ENCODE data around the gene PPP2R2B.

PPP2R2B gene

DNA sequence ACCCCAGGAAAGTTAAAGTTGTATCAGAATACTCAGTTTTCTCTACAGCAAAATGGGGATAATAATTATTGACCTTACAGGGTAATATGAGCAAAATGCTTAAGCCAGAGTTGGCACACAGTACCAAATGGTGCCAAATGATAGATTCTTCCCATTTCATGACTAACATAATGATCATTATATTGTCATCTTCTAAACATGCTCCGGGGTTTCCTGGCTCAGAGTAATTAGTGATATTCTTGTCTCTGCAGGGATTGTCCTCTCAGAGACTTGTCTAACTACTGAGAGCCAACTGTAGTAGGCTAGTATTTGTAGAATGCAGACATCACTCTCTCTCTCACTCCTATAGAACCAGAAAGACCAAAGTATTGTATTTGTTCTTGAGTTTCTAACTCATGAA lies 25.2 kb upstream of the PPP2R2B start:
- Histone ChIP-seq H3K27me3 (ENCODE audit: low read depth, low read length) (no peaks in the 10 kb centered on the region), H3K4me1 (ENCODE audit: control insufficient read depth in 1 of 2, insufficient read depth in 2 of 2, low read length in 2 of 2) (no peaks in the 10 kb centered on the region), H3K27ac (ENCODE audit: low read length) (no peak overlapping the region), H3K9me3 (ENCODE audit: control insufficient read depth in 1 of 2, low read length in 2 of 2) (no peaks in the 10 kb centered on the region), H3K4me3 (ENCODE audit: low read depth in 1 of 2, low read length in 2 of 2) (no peak overlapping the region), H3K36me3 (ENCODE audit: control insufficient read depth in 1 of 2, insufficient read depth in 2 of 2, low read length in 2 of 2) (no peaks in the 10 kb centered on the region)

DNA sequence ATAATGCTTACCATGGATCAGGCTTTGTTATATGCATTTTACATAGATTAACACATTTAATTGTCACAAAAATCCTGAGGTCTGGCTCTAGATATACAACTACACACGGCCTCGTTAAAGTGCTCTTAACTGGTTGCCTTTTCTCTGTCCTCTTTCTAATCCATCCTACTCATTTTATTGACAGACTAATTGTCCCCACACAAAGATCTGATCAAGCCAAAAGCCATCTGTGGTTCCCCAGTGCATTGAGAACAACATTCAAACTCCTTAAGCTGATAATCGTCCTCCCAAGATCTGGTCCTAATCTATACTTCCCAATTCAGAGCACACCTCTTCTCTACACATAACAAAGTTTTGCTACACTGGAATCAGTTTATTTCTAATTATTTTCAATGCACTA lies 23.9 kb upstream of the PPP2R2B start:
- Histone ChIP-seq H3K4me3 (ENCODE audit: low read depth in 1 of 2, low read length in 2 of 2) (no peak overlapping the region), H3K9me3 (ENCODE audit: control insufficient read depth in 1 of 2, low read length in 2 of 2) (no peaks in the 10 kb centered on the region), H3K27me3 (ENCODE audit: low read depth, low read length) (no peaks in the 10 kb centered on the region), H3K27ac (ENCODE audit: low read length) (no peak overlapping the region), H3K4me1 (ENCODE audit: control insufficient read depth in 1 of 2, insufficient read depth in 2 of 2, low read length in 2 of 2) (no peaks in the 10 kb centered on the region), H3K36me3 (ENCODE audit: control insufficient read depth in 1 of 2, insufficient read depth in 2 of 2, low read length in 2 of 2) (no peaks in the 10 kb centered on the region)

DNA sequence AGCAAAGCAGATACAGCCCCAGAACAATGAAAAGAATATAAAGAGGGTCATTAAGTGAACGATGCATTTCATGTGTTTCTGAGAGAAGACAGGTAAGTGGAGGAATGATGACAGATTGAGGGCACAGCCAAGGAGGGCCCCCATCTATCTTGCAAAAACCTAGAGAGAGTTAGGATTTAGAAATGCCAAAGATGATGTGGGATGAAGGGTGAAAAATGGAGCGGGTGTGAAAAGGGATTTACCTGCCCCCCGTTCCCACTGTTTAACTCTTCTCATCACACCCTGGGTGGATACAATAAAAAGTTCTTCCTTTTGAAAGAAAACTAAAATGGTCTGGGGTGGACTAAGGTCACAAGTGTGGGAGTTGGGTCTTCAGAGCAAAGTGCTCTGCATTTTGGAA lies 18.5 kb upstream of the PPP2R2B start:
- H3K4me1 ChIP-seq (ENCODE audit: control insufficient read depth in 1 of 2, insufficient read depth in 2 of 2, low read length in 2 of 2): no peaks in the 10 kb centered on the region
- no peaks in the 10 kb centered on the region for H3K27me3 ChIP-seq (ENCODE audit: low read depth, low read length)
- H3K4me3 ChIP-seq (ENCODE audit: low read depth in 1 of 2, low read length in 2 of 2): no peak overlapping the region
- H3K36me3 ChIP-seq (ENCODE audit: control insufficient read depth in 1 of 2, insufficient read depth in 2 of 2, low read length in 2 of 2): no peaks in the 10 kb centered on the region
- no peak overlapping the region for H3K27ac ChIP-seq (ENCODE audit: low read length)
- H3K9me3 ChIP-seq (ENCODE audit: control insufficient read depth in 1 of 2, low read length in 2 of 2): no peaks in the 10 kb centered on the region

DNA sequence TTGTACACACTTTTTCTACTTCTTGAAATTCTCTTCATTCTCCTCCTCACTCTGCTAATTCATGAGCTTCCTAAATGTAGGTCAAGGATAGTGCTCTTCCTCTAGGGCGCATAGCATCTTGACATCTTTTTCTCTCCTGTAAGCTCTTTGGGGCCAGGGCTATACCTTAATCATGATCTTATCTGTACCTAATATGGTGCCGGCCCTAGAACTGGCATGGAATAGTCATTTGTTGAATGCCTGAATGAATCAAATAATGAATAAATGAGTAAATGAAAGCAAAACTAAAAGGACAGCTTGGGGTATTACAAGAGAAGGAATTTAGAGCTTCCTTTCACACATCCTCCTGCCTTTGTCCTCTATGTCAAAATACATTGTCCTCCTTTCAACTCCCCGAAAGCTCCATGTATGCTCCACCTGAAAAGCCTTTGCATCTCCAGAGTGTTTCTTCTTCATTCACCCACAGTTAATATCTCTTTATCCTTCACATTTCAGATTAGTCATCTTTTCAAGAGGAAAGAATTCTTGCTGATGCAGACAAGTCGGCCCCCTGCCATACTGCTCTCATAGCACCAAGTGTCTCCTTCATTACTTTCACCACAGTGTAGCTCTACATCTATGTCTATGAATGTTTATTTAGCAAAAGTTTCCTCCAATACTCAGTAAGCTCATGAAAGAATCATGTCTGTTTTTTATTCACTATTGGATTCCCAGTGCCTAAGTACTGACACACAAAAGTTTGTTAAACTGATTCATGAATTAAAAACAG lies 16.4 kb upstream of the PPP2R2B start:
- Histone ChIP-seq H3K27ac (ENCODE audit: low read length) (no peak overlapping the region), H3K36me3 (ENCODE audit: control insufficient read depth in 1 of 2, insufficient read depth in 2 of 2, low read length in 2 of 2) (no peaks in the 10 kb centered on the region), H3K4me1 (ENCODE audit: control insufficient read depth in 1 of 2, insufficient read depth in 2 of 2, low read length in 2 of 2) (no peaks in the 10 kb centered on the region), H3K9me3 (ENCODE audit: control insufficient read depth in 1 of 2, low read length in 2 of 2) (no peaks in the 10 kb centered on the region), H3K4me3 (ENCODE audit: low read depth in 1 of 2, low read length in 2 of 2) (no peak overlapping the region), H3K27me3 (ENCODE audit: low read depth, low read length) (no peaks in the 10 kb centered on the region)

DNA sequence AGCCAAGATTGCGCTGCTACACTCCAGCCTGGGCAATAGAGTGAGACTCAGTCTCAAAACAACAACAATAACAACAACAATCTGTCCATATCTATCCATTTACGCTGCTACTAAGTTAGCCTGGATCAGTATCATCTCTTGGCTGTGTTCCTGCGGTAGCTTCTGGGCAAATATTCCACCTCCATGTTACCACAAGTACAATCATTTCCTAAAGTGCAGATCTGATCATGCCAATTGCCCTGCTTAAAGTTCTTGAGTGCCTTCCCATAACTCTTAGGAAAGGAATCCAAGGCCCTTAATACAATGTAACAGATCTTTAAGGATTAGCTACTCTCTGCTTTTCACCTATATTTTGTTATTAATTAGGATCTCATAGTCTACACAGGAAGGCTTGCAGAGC lies 15.4 kb upstream of the PPP2R2B start:
- H3K36me3 ChIP-seq (ENCODE audit: control insufficient read depth in 1 of 2, insufficient read depth in 2 of 2, low read length in 2 of 2): no peaks in the 10 kb centered on the region

DNA sequence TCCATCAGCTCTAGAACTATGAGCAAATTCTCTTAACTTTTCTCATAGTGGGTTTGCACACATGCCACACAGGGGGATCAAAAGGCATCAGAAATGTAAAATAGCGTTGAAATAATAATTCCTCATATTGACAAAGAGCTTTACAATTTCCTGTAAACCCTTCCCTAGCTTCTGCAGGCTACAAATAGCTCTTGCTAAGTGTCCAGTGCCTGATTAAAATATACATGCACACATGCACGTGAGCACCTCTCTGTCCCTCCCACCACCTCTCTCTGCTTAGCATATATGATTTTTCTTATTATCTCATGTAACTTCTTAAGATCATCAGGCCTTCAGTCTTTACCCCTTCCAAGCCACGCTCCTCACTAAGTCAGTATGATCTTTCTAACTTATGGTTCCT lies 13.7 kb upstream of the PPP2R2B start:
- Histone ChIP-seq H3K27ac (ENCODE audit: low read length) (no peak overlapping the region), H3K4me3 (ENCODE audit: low read depth in 1 of 2, low read length in 2 of 2) (no peak overlapping the region), H3K27me3 (ENCODE audit: low read depth, low read length) (no peaks in the 10 kb centered on the region), H3K4me1 (ENCODE audit: control insufficient read depth in 1 of 2, insufficient read depth in 2 of 2, low read length in 2 of 2) (no peaks in the 10 kb centered on the region), H3K9me3 (ENCODE audit: control insufficient read depth in 1 of 2, low read length in 2 of 2) (no peaks in the 10 kb centered on the region), H3K36me3 (ENCODE audit: control insufficient read depth in 1 of 2, insufficient read depth in 2 of 2, low read length in 2 of 2) (no peaks in the 10 kb centered on the region)

More for the DNA sequence above, 15.4 kb upstream of the PPP2R2B start:
- Histone ChIP-seq H3K9me3 (ENCODE audit: control insufficient read depth in 1 of 2, low read length in 2 of 2) (no peaks in the 10 kb centered on the region), H3K27me3 (ENCODE audit: low read depth, low read length) (no peaks in the 10 kb centered on the region), H3K4me1 (ENCODE audit: control insufficient read depth in 1 of 2, insufficient read depth in 2 of 2, low read length in 2 of 2) (no peaks in the 10 kb centered on the region), H3K4me3 (ENCODE audit: low read depth in 1 of 2, low read length in 2 of 2) (no peak overlapping the region), H3K27ac (ENCODE audit: low read length) (no peak overlapping the region)

DNA sequence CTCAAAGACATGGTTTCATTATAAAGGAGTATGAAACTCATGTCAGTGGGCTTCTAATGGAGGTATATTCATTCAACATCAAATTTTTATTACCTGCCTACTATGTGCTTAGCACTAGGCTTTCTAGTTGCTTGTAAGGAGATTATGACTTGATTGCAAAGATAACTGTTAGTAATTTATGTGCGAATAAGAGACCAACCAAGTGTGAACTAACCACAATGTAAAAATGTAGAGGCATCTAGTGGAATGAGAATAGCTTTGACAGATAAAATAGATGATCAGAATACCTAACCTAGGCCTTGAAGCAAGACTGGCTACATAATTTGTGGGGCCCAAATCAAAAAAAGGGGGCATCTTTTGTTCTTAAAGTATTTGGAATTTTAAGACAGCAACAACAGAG lies 13.0 kb upstream of the PPP2R2B start:
- no peak overlapping the region for H3K4me3 ChIP-seq (ENCODE audit: low read depth in 1 of 2, low read length in 2 of 2)
- H3K4me1 ChIP-seq (ENCODE audit: control insufficient read depth in 1 of 2, insufficient read depth in 2 of 2, low read length in 2 of 2): no peaks in the 10 kb centered on the region
- H3K36me3 ChIP-seq (ENCODE audit: control insufficient read depth in 1 of 2, insufficient read depth in 2 of 2, low read length in 2 of 2): no peaks in the 10 kb centered on the region
- no peak overlapping the region for H3K27ac ChIP-seq (ENCODE audit: low read length)
- no peaks in the 10 kb centered on the region for H3K9me3 ChIP-seq (ENCODE audit: control insufficient read depth in 1 of 2, low read length in 2 of 2)
- H3K27me3 ChIP-seq (ENCODE audit: low read depth, low read length): no peaks in the 10 kb centered on the region

DNA sequence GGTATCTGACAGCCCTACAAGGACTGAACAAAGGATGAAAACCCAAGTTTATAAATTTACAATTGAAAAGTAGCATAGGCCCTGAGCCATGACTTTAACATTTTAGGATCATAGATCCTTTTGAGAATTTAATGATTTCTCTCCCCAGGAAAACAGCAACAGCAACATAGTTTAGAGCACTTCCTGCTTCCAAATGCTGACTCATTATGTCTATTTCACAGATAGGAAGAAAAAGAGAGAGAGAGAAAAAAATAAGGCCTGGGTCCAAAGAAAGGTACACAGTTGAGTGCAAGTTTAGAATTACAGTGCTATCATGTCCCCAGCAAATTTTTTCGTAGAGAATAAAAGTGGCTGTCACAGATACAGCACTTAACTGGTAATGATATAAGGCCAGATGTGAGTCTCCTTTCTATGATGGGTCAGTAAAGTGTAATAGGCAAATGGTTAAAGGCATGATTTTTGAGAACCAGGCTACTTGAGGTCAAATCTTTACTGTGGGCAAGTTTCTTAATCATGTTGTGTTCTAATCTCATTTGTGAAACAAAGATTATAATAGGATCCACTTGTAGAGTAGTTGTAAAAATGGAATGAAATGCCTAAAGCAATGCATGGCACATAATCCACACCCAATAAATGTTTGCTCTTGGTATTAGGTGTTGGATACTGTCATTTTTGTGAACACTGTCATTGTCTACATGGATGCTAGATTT lies 12.3 kb upstream of the PPP2R2B start:
- Histone ChIP-seq H3K9me3 (ENCODE audit: control insufficient read depth in 1 of 2, low read length in 2 of 2) (no peaks in the 10 kb centered on the region), H3K27me3 (ENCODE audit: low read depth, low read length) (no peaks in the 10 kb centered on the region), H3K27ac (ENCODE audit: low read length) (no peak overlapping the region), H3K36me3 (ENCODE audit: control insufficient read depth in 1 of 2, insufficient read depth in 2 of 2, low read length in 2 of 2) (no peaks in the 10 kb centered on the region), H3K4me3 (ENCODE audit: low read depth in 1 of 2, low read length in 2 of 2) (no peak overlapping the region), H3K4me1 (ENCODE audit: control insufficient read depth in 1 of 2, insufficient read depth in 2 of 2, low read length in 2 of 2) (no peaks in the 10 kb centered on the region)

DNA sequence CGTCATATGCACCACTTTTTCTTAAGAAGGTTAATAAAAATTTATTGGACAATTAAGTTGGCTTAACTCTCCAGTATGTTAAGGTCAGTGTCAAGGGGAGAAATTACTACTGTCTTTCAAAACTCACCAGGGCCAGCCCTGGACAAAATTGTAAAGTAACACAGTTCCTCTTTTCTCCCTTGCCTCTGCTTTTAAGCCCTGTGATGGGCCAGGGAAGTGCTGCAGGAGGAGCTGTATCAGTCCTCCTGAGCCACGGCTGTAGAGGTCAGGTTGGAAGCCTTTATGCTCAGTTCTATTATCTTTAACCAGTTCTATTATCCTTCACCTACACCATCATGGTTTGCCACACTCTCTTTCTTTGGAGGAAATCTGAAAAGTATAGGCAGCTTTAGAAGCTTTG lies 11.5 kb upstream of the PPP2R2B start:
- H3K27me3 ChIP-seq (ENCODE audit: low read depth, low read length): no peaks in the 10 kb centered on the region
- H3K4me1 ChIP-seq (ENCODE audit: control insufficient read depth in 1 of 2, insufficient read depth in 2 of 2, low read length in 2 of 2): no peaks in the 10 kb centered on the region
- no peaks in the 10 kb centered on the region for H3K9me3 ChIP-seq (ENCODE audit: control insufficient read depth in 1 of 2, low read length in 2 of 2)
- no peaks in the 10 kb centered on the region for H3K36me3 ChIP-seq (ENCODE audit: control insufficient read depth in 1 of 2, insufficient read depth in 2 of 2, low read length in 2 of 2)
- H3K4me3 ChIP-seq (ENCODE audit: low read depth in 1 of 2, low read length in 2 of 2): no peak overlapping the region
- no peak overlapping the region for H3K27ac ChIP-seq (ENCODE audit: low read length)

DNA sequence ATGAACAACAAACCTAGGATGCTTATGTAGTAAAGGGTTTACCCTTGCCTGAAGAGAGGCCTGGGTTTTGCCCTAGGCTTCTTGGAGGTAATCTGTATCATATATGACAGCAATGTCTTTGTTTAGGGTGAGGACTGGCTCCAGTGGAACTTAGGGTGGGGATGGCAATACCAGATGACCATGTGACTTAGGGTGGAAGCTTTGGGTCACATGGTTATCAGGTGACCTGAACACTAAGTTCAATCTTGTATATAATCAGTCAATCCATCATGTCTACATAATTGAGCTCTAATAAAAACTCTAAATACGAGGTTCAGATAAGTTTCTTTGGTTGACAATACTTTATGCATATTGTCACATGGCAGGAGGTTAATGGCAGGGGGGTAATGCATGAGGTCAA lies 10.6 kb upstream of the PPP2R2B start:
- H3K4me1 ChIP-seq (ENCODE audit: control insufficient read depth in 1 of 2, insufficient read depth in 2 of 2, low read length in 2 of 2): no peaks in the 10 kb centered on the region
- H3K27me3 ChIP-seq (ENCODE audit: low read depth, low read length): no peaks in the 10 kb centered on the region
- H3K36me3 ChIP-seq (ENCODE audit: control insufficient read depth in 1 of 2, insufficient read depth in 2 of 2, low read length in 2 of 2): no peaks in the 10 kb centered on the region
- H3K9me3 ChIP-seq (ENCODE audit: control insufficient read depth in 1 of 2, low read length in 2 of 2): no peaks in the 10 kb centered on the region
- no peak overlapping the region for H3K27ac ChIP-seq (ENCODE audit: low read length)
- H3K4me3 ChIP-seq (ENCODE audit: low read depth in 1 of 2, low read length in 2 of 2): no peak overlapping the region

DNA sequence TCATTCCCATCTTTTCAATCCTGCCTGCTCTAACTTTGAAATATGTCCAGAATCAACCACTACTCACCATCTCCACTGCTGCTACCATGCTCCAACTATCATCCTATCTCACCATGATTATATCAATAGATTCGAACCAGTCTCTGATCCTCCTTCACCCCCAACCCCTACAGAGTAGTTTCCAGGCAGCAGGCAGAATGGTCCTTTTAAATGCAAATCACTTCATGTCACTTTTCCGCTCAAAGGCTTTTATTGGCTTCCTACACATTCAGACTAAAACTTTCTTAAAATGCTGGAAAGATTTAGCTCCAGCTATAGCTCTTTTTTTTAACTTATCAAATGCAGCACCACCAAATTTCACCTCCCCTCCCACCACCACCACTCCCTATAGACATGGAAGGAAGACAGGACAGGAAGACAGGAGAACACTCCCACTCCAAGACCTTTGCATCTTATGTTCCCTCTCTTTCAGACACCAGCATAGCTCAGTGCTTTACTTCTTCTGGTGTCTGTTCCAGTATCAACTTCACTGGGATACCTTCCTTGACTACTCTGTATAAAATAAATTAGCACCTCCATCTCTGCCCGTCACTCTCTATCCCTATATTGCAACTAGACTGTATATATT lies 9.9 kb upstream of the PPP2R2B start:
- no peaks in the 10 kb centered on the region for H3K27me3 ChIP-seq (ENCODE audit: low read depth, low read length)
- H3K4me1 ChIP-seq (ENCODE audit: control insufficient read depth in 1 of 2, insufficient read depth in 2 of 2, low read length in 2 of 2): no peaks in the 10 kb centered on the region
- no peak overlapping the region for H3K27ac ChIP-seq (ENCODE audit: low read length)
- no peaks in the 10 kb centered on the region for H3K9me3 ChIP-seq (ENCODE audit: control insufficient read depth in 1 of 2, low read length in 2 of 2)
- H3K36me3 ChIP-seq (ENCODE audit: control insufficient read depth in 1 of 2, insufficient read depth in 2 of 2, low read length in 2 of 2): no peaks in the 10 kb centered on the region
- H3K4me3 ChIP-seq (ENCODE audit: low read depth in 1 of 2, low read length in 2 of 2): no peak overlapping the region

Data from muscle layer of duodenum (tissue), 2 donors.